ENCODE measurements around the gene LEMD2.

LEMD2 gene

DNA sequence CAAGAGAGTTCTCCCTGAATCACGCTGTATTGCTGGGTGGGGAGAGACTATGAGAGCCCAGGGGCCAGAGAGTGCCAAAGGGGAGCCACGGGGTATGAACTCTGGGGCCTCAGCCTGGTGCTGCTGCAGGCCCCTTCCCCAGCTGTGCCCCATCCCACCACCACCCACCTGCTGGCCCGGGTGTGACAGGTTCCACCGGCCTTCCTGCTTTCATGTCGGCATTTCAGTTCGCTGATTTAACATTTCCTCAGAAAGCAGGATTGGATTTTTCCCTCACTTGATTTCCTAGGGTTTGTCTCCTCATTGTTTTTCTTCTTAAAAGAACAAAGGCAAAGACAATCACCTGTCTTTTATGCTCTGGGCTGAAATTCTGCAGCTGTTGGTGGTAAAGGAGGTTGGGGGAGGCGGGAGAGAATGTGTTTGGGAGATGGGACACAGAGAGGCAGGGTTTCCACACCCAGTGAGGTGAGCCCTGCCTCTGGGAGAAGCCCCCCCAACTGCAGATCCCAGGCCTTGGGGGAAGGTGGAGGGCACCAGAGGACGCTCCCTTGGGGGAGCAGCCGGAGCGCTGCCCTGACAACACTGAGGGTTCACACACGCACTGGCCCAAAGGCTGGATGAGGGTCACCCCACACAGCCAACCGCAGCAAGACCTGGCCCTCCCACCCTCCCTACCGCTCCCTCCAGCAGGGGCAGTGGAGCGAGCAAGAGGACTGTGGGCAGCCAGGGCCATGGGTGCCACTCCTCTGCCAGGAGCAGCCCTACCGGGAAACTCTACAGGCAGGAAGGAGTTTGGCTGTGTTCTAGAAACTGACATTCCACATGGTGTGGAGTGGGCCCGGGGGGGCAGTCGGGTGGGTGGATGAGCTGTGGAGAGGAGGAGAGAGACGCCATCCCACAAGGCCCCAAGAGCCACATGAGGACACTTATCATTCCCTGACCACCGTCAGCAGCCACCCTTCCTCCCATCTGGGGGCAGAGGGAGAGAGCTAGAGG lies 25.4 kb upstream of the LEMD2 start:
- Histone ChIP-seq H3F3A (ENCODE audit: insufficient read depth, low read length) (no peaks in the 10 kb centered on the region), H3K9me3 (ENCODE audit: low read length) (no peaks in the 10 kb centered on the region), H3K79me2 (ENCODE audit: insufficient read depth, low read length) (no peaks in the 10 kb centered on the region), H4K20me1 (ENCODE audit: insufficient read depth, low read length) (no peaks in the 10 kb centered on the region), H3K4me1 (ENCODE audit: insufficient read depth, low read length, severe bottlenecking) (no peaks in the 10 kb centered on the region), H3K27me3 (ENCODE audit: insufficient read depth, low read length) (no peaks in the 10 kb centered on the region), H3K9me2 (ENCODE audit: low read depth, low read length) (no peaks in the 10 kb centered on the region), H2AFZ (ENCODE audit: low read length) (no peak overlapping the region), H3K4me2 (ENCODE audit: low read length) (no peak overlapping the region), H3K36me3 (ENCODE audit: insufficient read depth, low read length) (no peaks in the 10 kb centered on the region), H3K27ac (ENCODE audit: low read depth, low read length, poor library complexity, severe bottlenecking) (no peak overlapping the region), H3K9ac (ENCODE audit: low read length) (no peak overlapping the region), H3K4me3 (ENCODE audit: low read depth, low read length, poor library complexity, severe bottlenecking) (no peak overlapping the region)
- TF ChIP-seq, protein P1, sequence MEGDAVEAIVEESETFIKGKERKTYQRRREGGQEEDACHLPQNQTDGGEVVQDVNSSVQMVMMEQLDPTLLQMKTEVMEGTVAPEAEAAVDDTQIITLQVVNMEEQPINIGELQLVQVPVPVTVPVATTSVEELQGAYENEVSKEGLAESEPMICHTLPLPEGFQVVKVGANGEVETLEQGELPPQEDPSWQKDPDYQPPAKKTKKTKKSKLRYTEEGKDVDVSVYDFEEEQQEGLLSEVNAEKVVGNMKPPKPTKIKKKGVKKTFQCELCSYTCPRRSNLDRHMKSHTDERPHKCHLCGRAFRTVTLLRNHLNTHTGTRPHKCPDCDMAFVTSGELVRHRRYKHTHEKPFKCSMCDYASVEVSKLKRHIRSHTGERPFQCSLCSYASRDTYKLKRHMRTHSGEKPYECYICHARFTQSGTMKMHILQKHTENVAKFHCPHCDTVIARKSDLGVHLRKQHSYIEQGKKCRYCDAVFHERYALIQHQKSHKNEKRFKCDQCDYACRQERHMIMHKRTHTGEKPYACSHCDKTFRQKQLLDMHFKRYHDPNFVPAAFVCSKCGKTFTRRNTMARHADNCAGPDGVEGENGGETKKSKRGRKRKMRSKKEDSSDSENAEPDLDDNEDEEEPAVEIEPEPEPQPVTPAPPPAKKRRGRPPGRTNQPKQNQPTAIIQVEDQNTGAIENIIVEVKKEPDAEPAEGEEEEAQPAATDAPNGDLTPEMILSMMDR (IDR thresholded peaks at IDR 0.05; ENCODE audit: low read length) = no peak
- no peak for TF ChIP-seq EZH2 (IDR thresholded peaks at IDR 0.05; ENCODE audit: borderline replicate concordance, low read length)

DNA sequence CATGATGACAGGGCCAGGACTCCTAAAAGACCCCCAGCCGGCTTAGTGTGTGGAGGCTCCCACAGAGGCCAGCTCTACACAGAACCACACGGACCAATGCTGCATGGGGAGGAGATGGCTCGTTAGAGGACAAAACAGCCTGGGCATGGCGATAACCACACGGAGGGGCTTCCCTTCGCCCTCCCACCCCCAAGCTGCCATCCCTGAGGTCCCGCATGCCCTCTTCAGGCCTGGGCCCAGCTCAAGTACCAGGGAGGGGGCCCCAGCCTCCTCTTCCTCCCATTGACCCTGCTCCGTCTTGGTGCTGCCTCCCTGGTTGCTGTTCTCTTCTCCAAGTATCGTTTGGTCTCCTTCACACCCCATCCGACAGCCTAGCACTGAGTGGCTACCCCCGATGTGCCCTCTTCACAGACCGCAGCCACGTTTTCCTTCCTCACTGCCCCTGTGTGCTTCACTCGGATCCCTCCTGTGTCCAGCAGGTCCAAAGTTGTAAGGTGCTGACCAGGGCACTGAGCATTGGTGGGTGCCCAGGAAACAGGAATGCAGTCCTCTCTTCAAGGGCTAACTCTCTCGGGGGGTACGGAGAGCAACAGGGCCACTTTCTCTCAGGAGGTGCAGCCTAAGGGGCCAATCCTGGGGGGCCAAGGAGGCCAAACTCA lies 24.4 kb upstream of the LEMD2 start:
- Histone ChIP-seq H3K4me1 (ENCODE audit: insufficient read depth, low read length, severe bottlenecking) (no peaks in the 10 kb centered on the region), H3K9ac (ENCODE audit: low read length) (no peak overlapping the region), H3K4me2 (ENCODE audit: low read length) (no peak overlapping the region), H3F3A (ENCODE audit: insufficient read depth, low read length) (no peaks in the 10 kb centered on the region), H3K9me3 (ENCODE audit: low read length) (no peaks in the 10 kb centered on the region), H3K79me2 (ENCODE audit: insufficient read depth, low read length) (no peaks in the 10 kb centered on the region), H3K9me2 (ENCODE audit: low read depth, low read length) (no peaks in the 10 kb centered on the region), H3K27me3 (ENCODE audit: insufficient read depth, low read length) (no peaks in the 10 kb centered on the region), H3K27ac (ENCODE audit: low read depth, low read length, poor library complexity, severe bottlenecking) (no peak overlapping the region), H3K36me3 (ENCODE audit: insufficient read depth, low read length) (no peaks in the 10 kb centered on the region), H4K20me1 (ENCODE audit: insufficient read depth, low read length) (no peaks in the 10 kb centered on the region), H3K4me3 (ENCODE audit: low read depth, low read length, poor library complexity, severe bottlenecking) (no peak overlapping the region), H2AFZ (ENCODE audit: low read length) (no peak overlapping the region)
- no peak for TF ChIP-seq EZH2 (IDR thresholded peaks at IDR 0.05; ENCODE audit: borderline replicate concordance, low read length)
- TF ChIP-seq, protein P1 (IDR thresholded peaks at IDR 0.05; ENCODE audit: low read length) = no peak

DNA sequence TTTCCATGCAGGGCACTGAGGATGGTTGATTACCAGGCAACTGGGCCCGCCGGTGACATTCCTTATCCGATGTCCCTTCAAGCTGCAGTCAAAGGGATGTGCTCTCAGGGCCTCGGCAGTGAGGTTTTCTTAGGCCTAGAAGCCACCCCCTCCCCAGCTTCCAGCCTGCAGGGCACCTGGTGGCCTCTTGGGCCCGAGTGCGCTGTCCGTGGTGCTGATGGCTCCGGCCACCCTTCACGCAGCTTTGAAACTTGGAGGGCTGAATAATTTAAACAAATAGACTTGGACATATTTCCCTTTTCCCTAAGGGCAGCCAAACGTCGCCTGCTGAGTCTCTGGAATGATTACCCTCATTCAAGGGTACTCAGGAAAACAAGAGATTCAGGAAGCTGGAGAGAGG lies 23.7 kb upstream of the LEMD2 start:
- TF ChIP-seq, protein P1 (IDR thresholded peaks at IDR 0.05; ENCODE audit: low read length) = no peak
- TF ChIP-seq EZH2 (IDR thresholded peaks at IDR 0.05; ENCODE audit: borderline replicate concordance, low read length) = no peak
- H3K9me3 ChIP-seq (ENCODE audit: low read length) = no peaks in the 10 kb centered on the region
- H4K20me1 ChIP-seq (ENCODE audit: insufficient read depth, low read length) = no peaks in the 10 kb centered on the region
- H2AFZ ChIP-seq (ENCODE audit: low read length) = no peak overlapping the region
- H3K27ac ChIP-seq (ENCODE audit: low read depth, low read length, poor library complexity, severe bottlenecking) = no peak overlapping the region
- no peaks in the 10 kb centered on the region for H3K9me2 ChIP-seq (ENCODE audit: low read depth, low read length)
- no peaks in the 10 kb centered on the region for H3F3A ChIP-seq (ENCODE audit: insufficient read depth, low read length)
- H3K4me1 ChIP-seq (ENCODE audit: insufficient read depth, low read length, severe bottlenecking) = no peaks in the 10 kb centered on the region
- no peak overlapping the region for H3K4me3 ChIP-seq (ENCODE audit: low read depth, low read length, poor library complexity, severe bottlenecking)
- no peak overlapping the region for H3K9ac ChIP-seq (ENCODE audit: low read length)
- H3K4me2 ChIP-seq (ENCODE audit: low read length) = no peak overlapping the region
- no peaks in the 10 kb centered on the region for H3K79me2 ChIP-seq (ENCODE audit: insufficient read depth, low read length)
- no peaks in the 10 kb centered on the region for H3K36me3 ChIP-seq (ENCODE audit: insufficient read depth, low read length)
- H3K27me3 ChIP-seq (ENCODE audit: insufficient read depth, low read length) = no peaks in the 10 kb centered on the region

Data from OCI-LY1 (cell line).